GM15510 (cell line): Measurements from ENCODE around the gene ME3.

Experiments
- POLR2A ChIP-seq: IDR thresholded peaks from 3 replicates; pipeline ENCODE4 v1.6.1; 2011; ENCODE audit warnings: borderline replicate concordance; ENCODE audit not compliant: insufficient read length; ENCODE audit errors: extremely low read depth

ME3 gene

DNA sequence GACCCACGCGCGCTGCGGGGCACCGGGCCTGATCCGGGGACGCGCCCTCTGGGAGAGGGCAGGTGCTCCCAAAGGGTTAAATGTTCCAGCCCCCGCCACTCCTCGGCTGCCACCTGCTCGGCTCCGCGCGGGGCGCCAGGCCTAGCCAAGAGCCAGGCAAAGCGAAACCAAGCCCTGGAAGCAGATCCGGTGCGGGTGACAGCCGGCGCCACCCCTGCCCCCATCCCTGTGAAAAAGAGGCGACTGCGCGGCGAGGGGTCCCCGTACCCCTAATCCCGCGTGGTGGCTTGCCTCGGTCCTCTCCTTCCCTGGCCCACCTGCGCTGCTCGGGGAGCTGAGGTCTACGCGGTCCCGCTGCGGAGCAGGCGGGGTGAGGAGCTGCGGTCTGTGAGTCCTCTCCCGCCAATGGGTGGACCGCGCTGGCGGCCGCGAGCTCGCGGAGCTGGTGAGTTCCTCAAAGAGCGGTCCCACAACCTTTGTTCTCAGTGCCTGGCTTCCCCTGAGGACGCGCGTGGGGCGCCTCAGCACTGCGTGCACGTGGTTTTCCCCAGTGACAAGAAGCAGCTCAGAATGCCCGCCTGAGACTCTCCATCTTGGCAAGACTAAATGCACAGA lies at the start of gene ME3:
Gene ME3, minus strand, starts transcription at position 610 of the 615 bp plus-strand sequence.
- TF ChIP-seq POLR2A = no peak

DNA sequence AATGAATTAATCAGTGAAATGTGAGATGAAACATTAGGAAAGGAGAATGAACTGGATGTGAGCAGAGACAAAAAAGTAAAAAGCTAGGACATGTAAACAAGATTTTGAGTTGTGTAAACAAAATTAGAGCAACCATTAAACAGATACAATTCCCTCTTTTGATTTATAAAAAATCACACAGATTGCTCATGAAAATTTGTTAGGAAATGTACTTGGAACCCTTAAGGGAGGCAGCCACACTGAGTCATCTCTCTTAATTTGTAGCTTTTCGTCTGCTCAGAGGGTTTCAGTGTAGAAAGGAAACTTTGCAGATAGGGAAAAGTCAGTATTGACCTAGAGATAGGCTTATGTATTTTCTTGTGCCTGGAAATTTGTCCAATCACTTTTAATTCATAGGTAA lies 49.6 kb upstream of the ME3 start:
- TF ChIP-seq POLR2A = no peak

DNA sequence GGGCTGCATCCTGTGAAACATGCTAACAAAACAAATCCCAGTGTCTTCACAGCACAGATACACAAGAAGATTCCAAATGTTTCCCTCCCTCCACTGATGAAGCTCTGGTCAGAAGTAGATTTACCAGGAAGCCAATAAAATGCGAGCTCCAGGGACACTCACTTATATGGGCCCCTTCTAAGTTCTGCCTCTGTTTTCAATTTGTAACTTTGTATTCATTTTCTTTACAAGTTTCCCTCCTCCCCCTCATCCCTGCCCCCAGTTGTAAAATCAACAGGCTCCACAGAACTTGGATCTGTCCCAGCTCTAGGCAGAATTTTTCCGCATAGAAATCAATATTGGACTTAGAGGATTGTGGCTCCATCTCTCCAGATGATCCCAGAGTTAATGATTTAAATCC lies 48.1 kb upstream of the ME3 start:
- no peak for TF ChIP-seq POLR2A

DNA sequence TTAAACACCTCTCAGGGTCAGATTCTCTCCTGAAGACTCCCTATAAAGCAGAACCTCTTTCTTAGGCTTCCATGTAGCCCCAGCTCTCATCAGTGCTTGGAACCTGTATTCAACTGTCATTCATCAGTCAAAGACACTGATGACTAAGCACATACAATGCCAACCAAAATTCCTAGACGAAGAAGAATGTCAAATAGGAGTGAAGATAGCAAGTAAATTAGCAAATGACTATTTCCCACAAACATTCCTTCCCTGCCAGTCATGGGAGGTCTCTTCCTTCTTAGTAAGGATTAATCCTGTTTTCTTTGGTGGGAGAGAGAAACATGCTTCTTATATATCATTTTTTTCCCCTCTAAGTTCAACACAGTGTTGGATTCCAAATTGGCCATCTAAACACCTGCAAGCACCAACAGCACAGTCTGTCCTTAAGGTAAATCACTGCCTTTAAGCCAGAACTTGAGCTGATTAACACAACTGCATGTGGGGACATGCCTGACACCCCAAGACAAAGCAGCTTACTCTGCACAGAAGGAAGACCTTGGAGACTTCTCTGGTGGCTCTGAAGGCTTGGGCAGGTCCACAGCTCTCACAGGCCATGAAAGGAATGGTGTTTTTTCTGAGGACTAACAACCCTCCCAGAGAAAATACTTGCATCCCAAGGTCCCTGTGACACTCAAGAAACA lies 47.5 kb upstream of the ME3 start:
- TF ChIP-seq POLR2A = no peak

DNA sequence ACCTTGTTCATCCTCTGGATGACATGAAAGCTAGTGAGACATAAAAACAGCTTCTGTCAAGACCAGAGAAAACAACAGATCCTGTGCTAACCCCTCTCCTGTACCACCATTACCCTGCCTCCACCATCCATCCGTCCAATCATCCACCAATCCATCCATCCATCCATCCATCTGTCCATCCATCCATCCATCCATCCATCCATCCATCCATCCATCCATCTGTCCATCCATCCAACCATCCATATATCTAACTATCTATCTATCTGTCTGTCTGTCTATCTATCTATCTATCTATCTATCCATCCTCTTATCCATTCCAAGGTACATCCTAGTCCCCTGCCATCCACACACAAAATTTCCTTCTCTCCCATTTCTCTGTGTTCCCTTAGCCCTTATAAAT lies 46.6 kb upstream of the ME3 start:
- TF ChIP-seq POLR2A = no peak

DNA sequence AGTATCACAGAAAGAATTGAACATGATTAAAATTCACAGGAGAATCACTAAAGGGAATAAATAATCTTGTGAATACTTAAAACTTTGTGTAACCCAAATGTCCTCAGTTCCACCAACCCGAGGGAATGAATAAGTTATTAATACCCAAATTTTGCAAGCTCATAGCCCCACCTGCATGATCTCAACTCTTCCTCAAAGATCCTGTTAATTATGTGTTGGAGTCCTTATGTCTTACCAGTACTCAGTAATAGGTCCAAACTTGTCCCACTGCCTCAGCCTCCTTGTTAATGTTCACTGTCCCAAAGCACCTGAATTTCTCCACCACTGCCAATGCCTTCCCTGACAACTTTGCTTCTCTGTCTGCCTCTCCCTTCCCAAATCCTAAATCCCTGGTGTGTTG lies 46.1 kb upstream of the ME3 start:
- no peak for TF ChIP-seq POLR2A

GRCh38 chr11:86717817-86718501 lies 45.5 kb upstream of the ME3 start:
- no peak for TF ChIP-seq POLR2A

GRCh38 chr11:86715611-86716010 lies 43.2 kb upstream of the ME3 start:
- no peak for TF ChIP-seq POLR2A

GRCh38 chr11:86713552-86713951 lies 41.1 kb upstream of the ME3 start:
- TF ChIP-seq POLR2A = no peak

DNA sequence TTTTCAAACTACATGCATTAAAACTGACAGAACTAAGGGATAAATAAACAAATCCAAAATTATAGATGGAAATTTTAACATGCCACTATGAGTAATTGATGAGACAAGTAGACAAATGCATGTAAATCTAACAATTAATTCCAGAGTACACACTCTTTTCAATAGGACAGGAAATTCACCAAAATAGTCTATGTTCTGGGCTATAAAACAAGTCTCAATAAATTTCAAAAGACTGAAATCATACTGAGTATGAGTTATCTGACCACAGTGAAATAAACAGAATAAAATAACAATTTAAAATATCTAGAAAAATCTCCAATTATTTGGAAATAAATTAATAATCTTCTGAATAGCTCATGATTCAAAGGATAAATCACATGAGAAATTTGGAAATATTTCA lies 38.5 kb upstream of the ME3 start:
- no peak for TF ChIP-seq POLR2A

GRCh38 chr11:86708669-86709068 lies 36.3 kb upstream of the ME3 start:
- no peak for TF ChIP-seq POLR2A

DNA sequence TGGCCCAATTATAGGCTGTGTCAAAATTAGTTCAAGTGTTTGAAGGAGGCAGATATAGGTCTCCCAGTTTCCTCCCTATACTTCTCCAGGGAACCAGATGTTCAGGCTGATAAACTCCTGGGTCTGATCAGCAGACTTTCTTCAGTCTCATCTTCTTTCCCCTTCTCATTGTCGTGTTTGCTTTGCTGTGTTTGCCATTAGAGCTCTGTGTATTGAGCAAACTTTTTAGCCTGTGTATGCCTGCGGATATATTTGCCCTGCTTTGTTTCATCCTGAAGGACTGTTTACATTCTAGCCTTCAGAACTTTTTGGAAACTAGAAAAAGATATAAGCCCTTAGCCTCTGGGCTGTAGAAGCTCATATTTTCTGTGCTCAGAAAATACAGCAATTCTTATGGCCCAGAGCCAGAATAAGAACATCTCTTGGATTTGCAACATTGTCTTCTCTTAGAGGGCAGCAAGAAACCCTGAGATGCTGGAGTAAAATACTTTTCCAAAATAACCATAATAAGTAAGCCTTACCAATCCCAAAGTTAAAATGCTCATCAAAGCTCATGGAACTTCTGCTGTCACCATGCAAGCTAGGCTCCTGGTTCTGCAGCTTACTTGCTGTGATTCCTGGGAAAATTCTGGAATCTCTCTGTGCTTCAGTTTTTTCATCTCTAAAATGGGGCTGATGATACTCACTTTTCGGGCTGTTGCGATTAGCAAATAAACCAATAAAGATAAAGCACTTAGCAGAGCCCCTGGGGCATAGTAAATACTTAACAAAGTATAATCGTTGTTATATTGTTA lies 34.1 kb upstream of the ME3 start:
- TF ChIP-seq POLR2A = no peak

DNA sequence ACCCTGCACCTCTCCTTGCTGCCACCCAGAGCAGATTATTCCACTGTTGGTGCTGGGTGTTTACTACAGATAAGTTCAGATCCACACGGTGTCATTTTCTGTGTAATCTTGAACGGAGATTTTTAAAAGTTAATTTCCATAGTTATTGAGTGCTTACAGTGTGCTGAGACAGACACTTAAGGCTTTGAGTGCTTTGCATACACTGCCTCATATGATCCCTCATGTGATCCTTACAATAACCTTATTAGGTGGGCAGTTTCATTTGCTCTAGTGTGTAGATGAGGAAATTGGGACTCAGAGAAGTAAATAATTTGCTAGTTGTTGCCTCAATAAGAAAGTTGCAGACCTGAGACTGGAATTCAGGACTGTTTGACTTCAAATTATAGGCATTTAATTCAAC lies 32.3 kb upstream of the ME3 start:
- no peak for TF ChIP-seq POLR2A

DNA sequence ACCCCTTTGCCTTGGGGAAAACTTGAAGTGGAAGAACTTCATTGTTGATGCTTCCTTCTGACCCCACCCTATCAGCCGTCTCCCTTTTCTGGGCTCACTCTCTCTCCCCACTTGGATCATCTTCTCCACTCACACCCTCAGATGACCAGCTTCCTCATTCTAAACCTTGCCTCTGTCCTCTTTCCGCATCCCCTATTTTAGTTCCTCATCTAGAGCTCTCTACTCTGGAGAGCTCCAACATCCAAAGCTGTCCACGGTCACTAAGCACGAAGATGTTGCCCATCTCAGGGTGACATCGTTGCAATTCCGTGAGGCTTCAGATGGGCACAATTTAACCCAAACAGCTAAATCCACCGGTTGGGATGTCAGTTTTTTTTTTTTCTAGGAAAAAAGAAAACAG lies 31.6 kb upstream of the ME3 start:
- TF ChIP-seq POLR2A = no peak
